ENCODE results near the gene NTN1. TPM values are rescaled to one million over a fixed set of nuclear protein-coding genes. Genes with fewer than 3 reads are reported as not detected.

NTN1 gene
- total RNA-seq, 1 experiment from 2014 or later, result 17.7 TPM

- Histone ChIP-seq H3K4me2 (no peak overlapping the region), H3K4me1 (replicated peaks; ENCODE audit: insufficient read depth) (no peaks in the 10 kb centered on the region), H3K9me2 (ENCODE audit: insufficient read depth) (no peaks in the 10 kb centered on the region), H3K27me3 (ENCODE audit: insufficient read depth, low read depth) (no peaks in the 10 kb centered on the region), H3K4me3 (no peak overlapping the region), H3F3A (ENCODE audit: insufficient read depth, low read depth) (no peaks in the 10 kb centered on the region), H3K79me2 (ENCODE audit: low read depth) (no peaks in the 10 kb centered on the region), H2AFZ (no peak overlapping the region), H4K20me1 (ENCODE audit: insufficient read depth) (no peaks in the 10 kb centered on the region), H3K27ac (no peak overlapping the region), H3K9me3 (ENCODE audit: insufficient read depth, low read depth) (no peaks in the 10 kb centered on the region), H3K36me3 (ENCODE audit: low read depth) (no peaks in the 10 kb centered on the region)
- no peak for TF ChIP-seq CTCF (conservative IDR thresholded peaks at IDR 0.05)
- TF ChIP-seq EZH2 (IDR thresholded peaks at IDR 0.05; ENCODE audit: low read depth), result no peak
- POLR2A ChIA-PET (ENCODE audit: unreplicated experiment), result no interaction called here
- BruUV-seq (replicated peaks), result no TSS peak
- CTCF ChIA-PET, result no interaction called here
- DNase-seq, result no peak
- intact Hi-C loops (cut with micrococcal nuclease; ENCODE audit: unreplicated experiment), result no loop called here
These were observed 215.7 kb downstream of the NTN1 start for GRCh38 chr17:9237053-9237410.

GRCh38 chr17:9237661-9238301, 216.5 kb downstream of the NTN1 start:
- H3F3A ChIP-seq (ENCODE audit: insufficient read depth, low read depth), result no peaks in the 10 kb centered on the region
- no peaks in the 10 kb centered on the region for H4K20me1 ChIP-seq (ENCODE audit: insufficient read depth)
- no peak overlapping the region for H3K4me2 ChIP-seq
- no peak for DNase-seq
- H3K27me3 ChIP-seq (ENCODE audit: insufficient read depth, low read depth), result no peaks in the 10 kb centered on the region
- CTCF ChIA-PET, result no interaction called here
- no peak overlapping the region for H2AFZ ChIP-seq
- H3K27ac ChIP-seq, result no peak overlapping the region
- no peaks in the 10 kb centered on the region for H3K4me1 ChIP-seq (replicated peaks; ENCODE audit: insufficient read depth)
- H3K9me3 ChIP-seq (ENCODE audit: insufficient read depth, low read depth), result no peaks in the 10 kb centered on the region
- H3K4me3 ChIP-seq, result no peak overlapping the region
- BruUV-seq (replicated peaks), result no TSS peak
- no peaks in the 10 kb centered on the region for H3K36me3 ChIP-seq (ENCODE audit: low read depth)
- POLR2A ChIA-PET (ENCODE audit: unreplicated experiment), result no interaction called here
- H3K9me2 ChIP-seq (ENCODE audit: insufficient read depth), result no peaks in the 10 kb centered on the region
- intact Hi-C loops (cut with micrococcal nuclease; ENCODE audit: unreplicated experiment), result no loop called here
- no peaks in the 10 kb centered on the region for H3K79me2 ChIP-seq (ENCODE audit: low read depth)
- TF ChIP-seq CTCF (conservative IDR thresholded peaks at IDR 0.05) (no peak), EZH2 (IDR thresholded peaks at IDR 0.05; ENCODE audit: low read depth) (no peak)

DNA sequence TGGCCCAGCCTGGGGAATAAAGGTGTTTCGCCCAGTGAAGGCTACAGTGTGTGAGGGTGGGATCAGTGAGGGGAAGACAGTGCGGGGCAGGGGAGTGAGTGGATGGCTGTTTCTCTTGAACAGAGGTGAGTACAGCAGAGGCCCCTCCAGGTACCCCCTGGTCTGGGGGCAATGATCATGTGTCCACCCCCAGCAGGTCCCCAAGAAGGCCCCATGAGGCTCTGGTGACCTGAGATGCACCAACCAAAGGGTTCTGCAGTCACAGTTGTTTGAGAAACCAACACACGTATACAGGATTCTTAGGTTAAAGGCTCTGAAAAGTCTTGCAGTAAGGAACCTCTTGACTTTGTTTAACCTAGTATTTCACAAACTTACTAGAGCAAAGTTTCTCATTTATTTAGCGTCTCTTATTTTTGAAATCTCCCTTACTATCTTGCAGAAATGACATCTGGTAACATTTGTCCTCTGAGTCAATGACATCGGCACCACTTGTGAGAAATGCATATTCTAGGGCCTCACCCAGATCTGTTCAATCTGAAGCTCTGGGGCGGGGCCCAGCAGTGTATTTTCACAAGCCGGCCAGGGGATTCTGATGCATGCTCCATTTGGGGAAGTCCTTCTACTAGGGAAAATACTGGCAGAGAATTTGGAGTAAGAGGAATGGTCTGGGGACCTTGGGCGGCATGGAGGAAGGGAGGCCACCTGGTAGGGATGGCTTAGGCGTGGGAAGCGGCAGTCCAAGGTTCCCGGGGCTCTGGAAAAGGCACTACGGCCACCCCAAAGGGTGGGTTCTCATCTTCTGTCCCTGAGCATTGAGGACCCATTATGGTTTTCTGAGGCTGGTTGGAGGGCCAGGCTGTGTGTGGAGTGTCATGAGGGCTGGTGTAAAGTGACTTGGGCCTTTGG, 217.3 kb downstream of the NTN1 start:
- Histone ChIP-seq H4K20me1 (ENCODE audit: insufficient read depth) (no peaks in the 10 kb centered on the region), H2AFZ (no peak overlapping the region), H3K27ac (no peak overlapping the region), H3K79me2 (ENCODE audit: low read depth) (no peaks in the 10 kb centered on the region), H3F3A (ENCODE audit: insufficient read depth, low read depth) (no peaks in the 10 kb centered on the region), H3K9me3 (ENCODE audit: insufficient read depth, low read depth) (no peaks in the 10 kb centered on the region), H3K36me3 (ENCODE audit: low read depth) (no peaks in the 10 kb centered on the region), H3K27me3 (ENCODE audit: insufficient read depth, low read depth) (no peaks in the 10 kb centered on the region), H3K9me2 (ENCODE audit: insufficient read depth) (no peaks in the 10 kb centered on the region), H3K4me2 (no peak overlapping the region), H3K4me3 (no peak overlapping the region), H3K4me1 (replicated peaks; ENCODE audit: insufficient read depth) (no peaks in the 10 kb centered on the region)
- BruUV-seq (replicated peaks), result no TSS peak
- intact Hi-C loops (cut with micrococcal nuclease; ENCODE audit: unreplicated experiment), result no loop called here
- CTCF ChIA-PET, result no interaction called here
- no peak for DNase-seq
- POLR2A ChIA-PET (ENCODE audit: unreplicated experiment), result no interaction called here
- TF ChIP-seq EZH2 (IDR thresholded peaks at IDR 0.05; ENCODE audit: low read depth) (no peak), CTCF (conservative IDR thresholded peaks at IDR 0.05) (no peak)

Measured in PC-9 (cell line).